HEK293T (cell line): ENCODE data around the gene DSG2.

Experiments used
- CTBP1 ChIP-seq: fragments of 450-650 bp; IDR thresholded peaks from 2 replicates; pipeline ENCODE4 v1.6.1; 2016; ENCODE audit warnings: borderline replicate concordance
- ELF4 ChIP-seq: fragments of 450-650 bp; IDR thresholded peaks from 2 replicates; pipeline ENCODE4 v1.6.1; 2017; ENCODE audit warnings: antibody characterized with exemption
- FOXA1 ChIP-seq: fragments of 450-650 bp; IDR thresholded peaks from 2 replicates; pipeline ENCODE4 v1.6.1; 2016; ENCODE audit warnings: mild to moderate bottlenecking
- FOXM1 ChIP-seq: fragments of 450-650 bp; IDR thresholded peaks from 2 replicates; pipeline ENCODE4 v1.6.1; 2017; ENCODE audit warnings: mild to moderate bottlenecking, borderline replicate concordance
- LEF1 ChIP-seq: fragments of 450-650 bp; IDR thresholded peaks from 2 replicates; pipeline ENCODE4 v1.6.1; 2017; ENCODE audit warnings: mild to moderate bottlenecking, borderline replicate concordance
- NFRKB ChIP-seq: fragments of 450-650 bp; IDR thresholded peaks from 2 replicates; pipeline ENCODE4 v1.6.1; 2016; ENCODE audit warnings: mild to moderate bottlenecking, moderate library complexity
- SUZ12 ChIP-seq: fragments of 450-650 bp; IDR thresholded peaks from 2 replicates; pipeline ENCODE4 v1.6.1; 2016; ENCODE audit warnings: mild to moderate bottlenecking
- ZNF384 ChIP-seq: fragments of 450-650 bp; IDR thresholded peaks from 2 replicates; pipeline ENCODE4 v1.6.1; 2016
- TF ChIP-seq, protein P1 (sequence below): fragments of 450-650 bp; IDR thresholded peaks from 2 replicates; pipeline ENCODE4 v1.6.1; 2016

DNA sequence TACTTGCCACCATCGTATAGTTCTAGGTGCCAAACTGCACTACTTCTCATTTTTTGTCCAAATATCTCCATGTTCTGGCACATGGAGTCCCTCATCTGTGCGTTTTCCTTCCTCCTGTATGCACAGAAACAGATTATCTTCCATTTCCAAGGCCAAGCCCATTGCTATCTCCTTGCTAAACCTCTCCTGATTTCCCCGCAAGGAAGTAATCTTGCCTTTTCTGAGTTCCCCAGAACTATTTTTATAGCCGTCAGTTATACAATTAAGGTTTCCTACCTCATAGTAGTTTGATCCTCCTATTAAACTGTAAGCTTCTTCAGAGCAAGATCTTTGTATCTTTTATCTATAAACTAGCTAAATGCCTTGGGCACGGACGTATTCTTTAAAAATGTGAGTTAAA lies 7.2 kb downstream of the DSG2 start:
- no peak for TF ChIP-seq FOXM1
- TF ChIP-seq CTBP1 = no peak
- TF ChIP-seq ZNF384 = no peak
- TF ChIP-seq LEF1 = no peak
- no peak for TF ChIP-seq ELF4
- TF ChIP-seq, protein P1, sequence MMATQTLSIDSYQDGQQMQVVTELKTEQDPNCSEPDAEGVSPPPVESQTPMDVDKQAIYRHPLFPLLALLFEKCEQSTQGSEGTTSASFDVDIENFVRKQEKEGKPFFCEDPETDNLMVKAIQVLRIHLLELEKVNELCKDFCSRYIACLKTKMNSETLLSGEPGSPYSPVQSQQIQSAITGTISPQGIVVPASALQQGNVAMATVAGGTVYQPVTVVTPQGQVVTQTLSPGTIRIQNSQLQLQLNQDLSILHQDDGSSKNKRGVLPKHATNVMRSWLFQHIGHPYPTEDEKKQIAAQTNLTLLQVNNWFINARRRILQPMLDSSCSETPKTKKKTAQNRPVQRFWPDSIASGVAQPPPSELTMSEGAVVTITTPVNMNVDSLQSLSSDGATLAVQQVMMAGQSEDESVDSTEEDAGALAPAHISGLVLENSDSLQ = no peak
- TF ChIP-seq NFRKB = no peak
- no peak for TF ChIP-seq FOXA1
- no peak for TF ChIP-seq SUZ12
